GM11168 (cell line): ENCODE data around the gene PPIL4.

Experiments
- in situ Hi-C: fragments of 300-500 bp; cut with MboI; formaldehyde crosslinking; loops from one replicate; pipeline ENCODE4 v1.12.0; 2022; ENCODE audit warnings: low sequenced_read_pairs; ENCODE audit not compliant: unreplicated experiment

The PPIL4 gene

DNA sequence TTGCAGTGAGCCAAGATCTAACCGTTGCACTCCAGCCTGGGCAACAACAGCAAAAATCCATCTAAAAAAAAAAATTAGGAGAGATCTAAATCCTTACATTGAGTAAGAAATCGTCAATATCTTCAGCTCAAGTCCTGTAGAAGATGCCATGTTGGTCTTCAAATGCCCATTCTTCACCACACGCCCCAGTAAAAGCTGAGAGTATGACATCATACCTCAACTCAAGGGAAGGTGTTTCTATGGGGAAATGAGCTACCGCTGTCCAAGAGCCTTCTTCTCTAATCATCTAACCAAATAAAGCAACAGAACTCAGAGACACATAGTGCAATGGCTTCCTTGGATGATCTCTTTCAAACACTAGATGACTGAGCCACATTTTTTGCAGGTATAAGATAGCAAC, 58.5 kb downstream of the PPIL4 start:
- in situ Hi-C loops = no loop called here

DNA sequence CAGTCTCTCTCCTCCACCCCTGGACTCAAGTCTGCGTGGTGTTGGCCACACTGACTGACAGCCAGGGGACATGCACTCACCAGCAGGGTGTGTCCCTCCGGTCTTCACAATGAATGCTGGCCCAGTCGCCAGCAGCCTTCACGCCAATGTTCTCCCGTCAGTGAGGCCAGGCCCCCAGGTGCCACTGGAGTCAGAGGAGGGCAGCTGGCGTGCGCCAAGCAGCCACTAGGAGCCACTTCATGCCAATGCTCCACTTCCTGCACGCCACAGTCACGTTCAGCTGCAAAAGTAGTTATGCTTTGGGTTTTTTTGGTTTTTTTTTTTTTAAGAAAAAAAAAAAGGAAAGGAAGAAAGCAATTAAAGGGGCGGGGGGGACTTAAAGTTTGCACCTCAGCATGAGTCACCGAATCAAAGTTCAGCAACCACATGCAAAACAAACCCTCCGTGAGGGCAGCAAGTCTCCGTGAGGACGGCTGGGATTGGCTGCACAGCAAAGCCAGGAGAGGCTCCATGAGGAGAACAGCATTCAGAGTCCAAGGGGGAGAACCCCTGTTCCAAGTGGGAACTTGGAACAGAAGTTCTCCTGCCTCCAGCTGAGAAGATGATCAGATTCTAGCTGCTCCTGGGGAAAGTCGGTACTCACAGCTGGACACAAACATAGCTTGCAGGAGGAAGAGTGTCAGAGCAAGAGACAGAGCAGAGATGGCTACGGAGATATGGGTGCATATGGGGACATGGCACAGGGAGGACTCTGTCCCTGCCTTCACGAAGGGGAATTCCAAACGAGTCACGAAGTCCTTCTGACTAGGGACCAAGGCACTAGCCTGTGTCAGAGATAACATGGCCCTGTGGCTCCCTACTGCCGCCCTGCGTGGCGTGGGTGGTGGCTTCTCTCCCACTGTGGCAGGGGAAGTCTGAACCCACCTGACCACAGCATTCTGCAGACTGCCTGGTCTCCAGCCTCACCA, 60.8 kb downstream of the PPIL4 start, which contains the start of gene ZC3H12D:
Gene ZC3H12D, minus strand, starts transcription at position 282 of the 968 bp plus-strand sequence. CDS start 10,471 bp downstream, outside the sequence.
- in situ Hi-C loops = no loop called here

DNA sequence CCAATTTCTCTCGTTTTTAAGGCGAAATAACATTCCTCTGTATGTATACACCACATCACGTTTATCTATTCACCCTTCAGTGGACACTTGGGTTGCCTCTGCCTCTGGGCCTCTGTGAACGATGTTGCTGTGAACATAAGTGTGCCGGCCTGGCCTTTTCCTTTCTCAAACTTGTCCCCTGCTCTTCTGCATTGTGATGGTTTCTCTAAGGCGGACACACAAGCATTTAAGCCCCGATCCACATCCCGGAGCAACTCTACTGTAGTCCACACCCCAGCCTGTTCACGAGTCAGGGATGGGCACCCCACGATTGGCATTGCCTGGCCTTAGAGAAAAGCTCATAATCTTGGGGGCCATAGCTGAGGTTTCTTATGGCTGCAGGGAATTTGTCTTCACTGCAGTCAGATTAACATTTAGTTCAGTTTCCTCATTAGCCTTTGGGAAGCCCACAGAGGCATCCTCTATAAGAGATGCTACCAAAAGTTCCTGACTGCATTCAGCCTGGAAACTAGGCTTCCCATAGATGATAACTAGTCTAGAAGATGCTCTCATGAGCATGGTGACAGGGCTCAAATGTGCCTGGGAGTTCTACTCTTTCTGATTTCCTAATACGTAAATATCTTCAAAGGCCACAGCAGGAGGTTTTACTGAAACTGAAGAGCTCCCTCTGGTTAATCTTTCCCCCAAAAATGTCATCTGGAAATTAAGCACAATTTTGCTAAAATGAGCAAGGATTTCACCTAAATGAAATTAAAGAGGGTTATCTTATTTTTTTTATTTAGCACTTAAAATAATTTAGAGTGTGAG, 61.8 kb downstream of the PPIL4 start:
- in situ Hi-C loops = no loop called here

DNA sequence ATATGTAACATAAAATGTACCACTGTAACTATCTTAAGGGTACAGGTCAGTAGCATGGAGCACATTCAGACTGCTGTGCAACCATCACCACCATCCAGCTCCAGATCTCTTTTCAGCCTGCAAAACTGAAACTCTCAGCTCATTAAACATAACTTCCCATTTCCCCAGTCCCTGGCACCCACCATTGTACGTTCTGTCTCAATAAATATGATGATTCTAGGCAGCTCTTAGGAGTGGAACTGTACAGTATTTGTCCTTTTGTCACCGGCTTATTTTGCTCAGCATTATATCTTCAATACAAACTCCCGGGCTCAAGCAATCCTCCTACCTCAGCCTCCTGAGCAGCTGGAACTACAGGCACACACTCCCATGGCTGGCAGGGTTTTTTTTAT, 62.5 kb downstream of the PPIL4 start:
- in situ Hi-C loops = no loop called here

DNA sequence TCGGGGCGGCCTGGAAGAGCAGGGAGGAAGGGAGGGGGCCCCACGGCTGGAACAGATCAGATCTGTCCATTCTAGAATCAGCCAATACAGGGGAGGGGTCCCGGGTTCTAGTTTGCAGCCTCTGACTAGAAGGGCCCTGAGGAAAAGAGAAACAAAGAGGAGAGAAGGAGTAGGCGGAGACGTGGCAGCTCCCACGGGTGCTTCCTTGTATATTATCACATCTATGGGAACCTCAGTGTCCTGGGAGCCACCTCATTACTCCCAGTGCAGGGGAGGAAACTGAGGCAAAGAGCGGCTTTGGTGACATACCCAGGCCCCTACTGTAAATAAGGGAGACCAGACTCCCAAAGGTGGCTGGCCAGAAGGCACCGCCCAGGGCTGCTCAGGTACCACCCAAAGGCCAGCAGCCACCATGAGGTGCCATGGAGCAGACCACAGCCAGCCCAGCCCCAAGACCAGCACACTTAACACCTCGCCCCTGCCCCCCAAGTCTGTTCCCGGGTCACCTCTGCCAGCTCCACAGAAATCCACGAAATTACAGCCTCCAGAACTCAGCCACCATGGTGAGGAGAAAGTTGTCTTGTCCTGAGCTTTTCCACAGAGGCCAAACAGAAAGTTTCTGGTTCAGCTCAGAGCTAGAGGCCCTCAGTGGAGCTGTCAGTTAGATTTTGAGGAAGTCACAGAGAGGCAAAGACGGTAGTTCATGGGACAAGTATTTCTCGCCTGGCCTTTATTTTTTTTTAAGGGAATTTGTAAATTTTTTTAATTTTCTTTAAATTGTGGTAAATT, 63.1 kb downstream of the PPIL4 start:
- in situ Hi-C loops = no loop called here

DNA sequence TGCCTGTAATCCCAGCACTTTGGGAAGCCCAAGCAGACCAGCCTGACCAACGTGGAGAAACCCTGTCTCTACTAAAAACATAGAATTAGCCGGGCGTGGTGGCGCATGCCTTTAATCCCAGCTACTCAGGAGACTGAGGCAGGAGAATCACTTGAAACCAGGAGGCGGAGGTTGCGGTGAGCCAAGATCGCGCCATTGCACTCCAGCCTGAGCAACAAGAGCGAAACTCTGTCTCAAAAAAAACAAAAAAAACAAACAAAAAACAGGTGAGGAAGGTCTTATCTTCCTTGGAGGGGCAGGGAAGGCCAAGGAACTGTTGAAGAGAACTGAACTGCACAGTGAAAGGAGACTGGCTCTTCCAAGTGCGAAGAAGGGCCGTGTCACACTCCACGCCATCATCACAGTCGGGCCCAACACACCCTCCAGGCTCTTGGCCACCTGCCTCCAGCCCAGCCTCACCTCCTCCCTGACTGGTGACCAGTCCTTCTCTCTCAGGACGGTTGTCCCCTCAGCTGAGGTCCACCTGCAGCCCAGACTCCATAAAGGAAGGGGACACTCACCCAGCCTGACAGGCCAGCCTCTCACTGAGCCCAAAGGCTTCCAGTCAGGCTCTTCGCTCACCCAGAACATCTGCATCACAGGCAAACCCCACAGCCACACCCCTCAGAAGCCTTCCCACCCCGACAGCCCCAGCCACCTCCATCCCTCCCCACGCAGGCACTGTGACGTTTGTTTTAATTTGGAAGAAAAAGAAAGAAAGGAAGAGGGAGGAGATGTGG, 65.2 kb downstream of the PPIL4 start:
- in situ Hi-C loops = no loop called here

DNA sequence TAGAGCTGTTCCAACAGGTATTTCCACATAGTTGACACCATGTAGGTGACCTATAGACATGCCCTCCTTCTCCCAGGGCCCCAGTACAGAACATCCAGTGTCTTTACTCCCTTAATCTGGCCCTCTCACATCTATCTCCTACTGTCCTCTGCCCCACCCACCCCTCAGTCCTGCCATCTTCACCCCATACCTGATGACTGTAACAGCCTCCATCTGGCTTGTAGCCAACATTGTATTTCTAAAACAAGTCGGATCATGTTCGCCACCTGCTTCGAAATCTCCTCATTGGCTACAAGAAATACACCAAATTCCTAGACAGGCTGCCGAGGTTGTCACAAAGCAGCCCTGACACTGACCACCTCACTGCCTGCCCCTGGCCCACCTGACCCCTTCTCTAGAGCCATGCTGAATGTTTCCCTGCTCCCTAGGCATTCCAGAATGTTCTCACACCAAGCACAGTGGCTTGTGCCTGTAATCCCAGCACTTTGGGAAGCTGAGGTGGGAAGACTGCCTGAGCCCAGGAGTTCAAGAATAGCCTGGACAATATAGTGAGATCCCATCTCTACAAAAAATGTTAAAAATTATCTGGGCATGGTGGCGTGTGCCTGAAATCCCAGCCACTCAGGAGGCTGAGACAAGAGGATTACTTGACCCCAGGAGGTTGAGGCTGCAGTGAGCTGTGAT, 67.1 kb downstream of the PPIL4 start:
- in situ Hi-C loops = no loop called here

DNA sequence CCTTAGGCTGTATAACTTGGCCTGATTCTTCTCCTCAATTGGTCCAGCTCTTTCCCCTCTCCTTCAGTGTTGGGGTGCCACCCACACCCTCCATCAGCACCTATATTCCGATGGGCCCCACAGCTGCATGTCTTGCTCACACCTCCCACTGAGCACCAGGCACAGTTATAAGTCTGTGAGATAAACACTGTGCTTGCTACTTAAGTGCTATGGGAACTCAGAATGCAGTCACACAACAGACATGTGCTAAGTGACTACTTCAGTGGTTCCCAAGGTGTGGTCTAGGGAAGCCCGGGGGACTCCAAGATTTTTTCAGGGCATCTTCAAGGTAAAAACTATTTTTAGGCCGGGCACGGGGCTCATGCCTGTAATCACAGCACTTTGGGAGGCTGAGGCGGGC, 68.3 kb downstream of the PPIL4 start:
- in situ Hi-C loops = no loop called here

DNA sequence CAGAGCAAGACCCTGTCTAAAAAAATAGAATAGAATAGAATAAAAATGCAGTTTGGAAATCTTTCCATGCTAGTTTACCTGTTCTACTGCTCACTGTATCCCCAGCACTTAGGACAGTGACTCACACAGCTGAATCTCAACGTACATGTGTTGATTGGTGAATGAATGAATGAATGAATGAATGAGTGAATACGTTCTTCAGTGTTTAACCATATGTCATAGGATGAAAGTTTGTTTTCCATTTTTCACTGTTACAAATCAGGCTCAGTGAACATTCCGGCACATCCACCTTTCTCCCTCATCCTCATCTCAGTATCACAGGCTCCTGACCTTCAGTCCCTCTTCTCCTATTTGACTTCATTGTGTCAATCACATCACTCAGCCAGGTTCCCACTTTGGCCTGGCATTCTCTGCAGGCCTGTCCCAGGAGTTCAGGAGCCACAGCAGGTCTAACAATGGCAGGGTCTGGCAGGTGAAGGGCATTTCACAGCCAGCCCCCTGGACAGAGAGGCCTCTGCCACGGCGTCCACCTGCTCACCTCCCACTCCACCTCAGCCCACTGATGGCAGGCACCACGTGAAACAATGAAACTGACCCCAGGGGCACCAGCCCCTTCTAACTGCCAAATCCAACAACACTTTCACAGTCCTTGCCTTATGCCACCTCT, 68.9 kb downstream of the PPIL4 start:
- in situ Hi-C loops = no loop called here

DNA sequence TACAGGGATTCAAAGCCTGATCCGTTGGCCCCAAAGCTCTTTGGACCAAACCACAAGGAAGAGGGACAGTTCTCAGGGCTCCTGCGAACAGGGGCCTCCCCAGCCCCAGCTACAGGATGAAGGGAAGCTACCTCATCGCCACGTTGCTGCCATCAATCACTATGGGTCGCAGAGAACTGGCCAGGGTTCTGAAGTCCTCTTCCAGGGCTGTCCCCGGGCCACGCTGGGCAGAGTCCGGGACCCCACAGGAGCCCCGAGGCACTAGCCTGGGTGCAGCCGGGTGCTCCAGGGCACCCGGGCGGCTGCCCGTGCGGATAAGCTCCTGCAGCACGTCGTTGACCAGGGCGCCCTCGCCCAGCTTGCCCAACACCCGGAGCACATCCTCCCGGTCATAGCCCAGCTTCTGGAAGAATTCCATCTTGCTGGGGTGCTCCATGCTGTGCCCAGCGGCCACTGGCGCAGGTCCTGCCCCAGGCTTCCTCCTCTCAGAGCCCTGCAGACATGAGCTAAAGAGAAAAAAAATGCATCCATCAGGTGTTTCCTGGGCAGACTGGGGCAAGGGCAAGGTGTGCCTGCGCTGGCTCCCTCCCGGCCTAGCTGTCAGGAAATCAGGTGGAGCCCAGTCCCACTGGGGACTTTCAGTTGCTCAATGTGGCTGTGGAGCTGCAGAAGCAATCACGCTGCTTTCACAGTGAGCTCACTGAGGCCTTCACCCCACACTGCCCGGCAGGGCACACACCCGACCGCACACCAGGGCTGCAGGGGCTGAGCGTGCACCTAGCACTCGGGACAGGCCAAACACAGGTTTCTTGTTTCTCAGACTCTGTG, 71.5 kb downstream of the PPIL4 start:
- in situ Hi-C loops = no loop called here

DNA sequence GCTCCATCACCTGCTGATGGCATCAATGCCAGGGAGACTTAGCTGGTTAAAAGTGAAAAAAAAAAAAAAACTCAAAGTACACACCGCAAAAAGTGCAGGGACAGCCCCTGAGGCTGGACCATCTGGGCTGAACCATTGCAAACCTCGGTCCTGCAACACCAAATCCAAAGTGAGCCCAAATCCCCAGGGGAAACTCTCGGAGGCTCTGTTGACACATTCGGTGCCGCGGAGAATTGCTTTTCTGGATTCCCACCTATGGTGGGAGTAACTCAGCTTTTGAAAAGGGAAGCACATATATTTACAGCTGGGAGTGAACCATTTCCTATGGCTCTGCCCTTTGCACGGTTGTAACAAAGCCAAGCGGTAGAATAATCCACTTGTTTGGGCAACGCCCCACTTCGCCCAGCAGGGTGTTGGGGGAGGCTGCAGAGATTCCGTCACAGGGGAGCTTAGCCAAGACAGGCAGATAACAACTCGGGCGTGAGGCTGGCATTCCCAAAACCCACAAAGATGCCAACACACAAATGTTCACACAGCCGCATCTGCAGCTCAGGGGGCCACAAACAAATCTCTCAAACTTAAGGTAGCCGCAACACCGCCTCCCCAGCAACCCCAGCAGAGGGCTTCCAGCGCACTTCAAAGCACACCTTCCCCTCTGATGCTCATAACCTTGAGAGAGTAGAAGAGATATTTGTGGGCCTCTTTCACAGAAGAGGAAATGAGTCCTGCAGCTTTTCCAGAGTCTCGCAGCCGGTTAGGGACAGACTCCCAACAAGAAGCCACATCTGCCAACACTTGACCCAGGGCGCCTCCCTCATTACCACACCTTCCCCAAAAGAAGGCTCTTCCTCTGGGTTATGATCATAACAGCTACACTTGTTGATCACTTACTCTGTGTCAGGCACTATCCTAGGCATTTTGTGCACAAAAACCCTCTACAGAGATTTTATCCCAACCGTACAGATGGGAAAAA, 72.5 kb downstream of the PPIL4 start:
- in situ Hi-C loops = no loop called here

DNA sequence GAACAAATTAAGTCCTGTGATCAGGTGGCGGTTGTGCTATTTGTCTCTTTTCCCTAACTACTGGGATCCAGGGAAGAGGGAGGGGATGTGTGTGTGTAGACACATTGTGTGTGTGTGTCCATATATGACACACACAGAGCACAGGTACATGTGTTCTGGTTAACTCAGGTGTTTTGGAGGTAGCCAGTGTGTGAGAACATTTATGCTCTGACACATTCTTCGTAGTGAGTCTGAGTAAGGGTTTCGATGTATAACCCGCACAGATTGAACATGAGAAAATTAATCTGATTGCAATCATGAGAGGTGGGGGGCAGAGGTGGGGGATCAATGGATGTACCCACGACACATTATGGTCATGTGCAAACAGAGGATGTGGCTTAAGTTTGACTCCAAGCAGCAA, 73.6 kb downstream of the PPIL4 start:
- in situ Hi-C loops = no loop called here

DNA sequence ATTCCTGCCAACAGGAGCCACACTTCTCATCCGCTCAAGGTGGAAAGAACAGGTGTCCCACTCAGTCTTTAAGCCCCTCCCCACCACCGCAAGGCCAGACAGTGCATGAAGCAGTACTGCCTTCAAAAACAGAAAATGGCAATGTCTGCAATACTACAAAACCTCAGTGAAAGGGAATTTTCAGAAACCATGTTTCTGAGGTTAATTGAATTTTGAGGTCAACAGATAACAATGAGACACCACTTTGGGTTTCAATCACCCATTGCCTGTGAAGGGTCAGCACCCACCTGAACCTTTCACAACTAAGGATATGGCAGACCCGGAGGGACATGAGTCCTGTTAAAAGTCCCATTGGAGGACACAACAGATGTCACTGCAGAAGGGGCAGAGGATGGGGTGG, 74.0 kb downstream of the PPIL4 start:
- in situ Hi-C loops = no loop called here

DNA sequence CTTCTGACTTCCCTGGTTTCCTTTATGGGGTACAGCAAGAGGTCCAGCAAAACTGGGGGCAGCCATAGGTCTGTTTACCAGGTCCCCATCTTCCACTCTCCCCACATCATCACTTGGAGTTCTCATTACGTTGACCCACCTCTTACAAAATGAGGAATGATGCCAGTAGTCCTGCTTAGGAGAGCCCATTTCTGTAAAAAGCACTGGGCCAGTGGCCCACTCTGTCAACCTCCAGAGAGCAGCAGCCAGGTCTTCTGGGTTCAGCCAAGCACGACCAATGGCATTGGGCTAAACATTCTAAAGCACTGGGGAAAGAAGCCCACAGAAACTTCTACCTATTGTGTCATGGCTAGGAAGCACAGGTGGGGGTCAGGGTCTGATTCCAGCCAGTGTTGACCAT, 74.9 kb downstream of the PPIL4 start:
- in situ Hi-C loops = no loop called here

DNA sequence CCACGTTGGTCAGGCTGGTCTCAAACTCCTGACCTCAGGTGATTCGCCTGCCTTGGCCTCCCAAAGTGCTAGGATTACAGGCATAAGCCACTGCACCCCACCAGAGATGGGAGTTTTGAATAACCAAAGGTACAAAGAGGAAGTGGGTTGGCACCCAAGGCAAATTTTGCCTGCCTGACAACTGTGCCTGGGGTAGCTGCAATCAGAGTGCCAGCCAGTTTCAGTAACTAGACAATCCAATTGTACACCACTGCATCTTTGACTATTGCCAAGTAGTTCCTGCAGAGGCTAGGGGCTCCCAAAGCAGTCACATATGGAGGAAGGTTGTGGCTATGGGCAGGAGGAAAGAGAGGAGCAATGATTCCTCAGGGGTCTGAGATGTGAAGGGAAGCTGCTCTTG, 77.7 kb downstream of the PPIL4 start:
- in situ Hi-C loops = no loop called here

DNA sequence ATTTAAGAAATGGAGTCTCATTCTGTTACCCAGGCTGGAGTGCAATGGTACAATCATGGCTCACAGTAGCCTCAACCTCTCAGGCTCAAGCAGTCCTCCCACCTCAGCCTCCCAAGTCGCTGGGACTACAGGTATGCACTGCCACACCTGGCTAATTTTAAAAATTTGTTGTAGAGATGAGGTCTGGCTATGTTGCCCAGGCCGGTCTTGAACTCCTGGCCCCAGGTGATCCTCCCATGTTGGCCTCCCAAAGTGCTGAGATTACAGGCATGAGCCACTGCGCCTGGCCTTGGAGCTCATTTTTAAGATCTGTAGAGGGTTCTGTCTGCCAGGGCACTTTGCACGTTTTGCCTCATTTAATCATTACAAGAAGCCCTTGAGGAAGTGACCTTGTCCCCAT, 78.6 kb downstream of the PPIL4 start:
- in situ Hi-C loops = no loop called here

DNA sequence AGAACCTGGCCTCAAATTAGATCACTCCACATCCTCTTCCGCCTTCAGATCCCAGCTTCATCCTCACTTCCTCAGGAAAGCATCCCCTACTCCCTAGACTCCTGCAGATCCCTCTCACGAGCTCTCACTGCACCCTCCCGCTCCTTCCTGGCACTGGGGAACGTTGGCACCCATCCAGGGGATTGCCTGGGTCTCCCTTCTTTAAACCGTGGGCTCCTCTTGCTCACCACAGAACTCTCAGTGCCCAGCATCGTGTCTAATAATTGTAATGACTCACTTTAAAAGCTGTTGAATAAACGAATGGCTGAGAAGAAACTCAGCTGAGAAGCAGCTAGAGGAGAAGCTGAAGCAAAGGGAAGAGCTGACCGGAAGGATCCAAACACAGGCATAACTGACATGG, 81.4 kb downstream of the PPIL4 start:
- in situ Hi-C loops = no loop called here
